HG03565 (cell line): ENCODE measurements around the gene CORO6.
"Not testable (repeated sequence)": the region's sequence is repeated elsewhere in the genome, so short reads cannot be mapped to it uniquely, and the experiment has no call there.

ENCODE experiments used
- ATAC-seq: cut with Tn5 transposase; IDR thresholded peaks from one replicate; pipeline ENCODE4 v1.9.1; 2021; ENCODE audit warnings: mild to moderate bottlenecking, moderate library complexity; ENCODE audit not compliant: unreplicated experiment

The CORO6 gene

DNA sequence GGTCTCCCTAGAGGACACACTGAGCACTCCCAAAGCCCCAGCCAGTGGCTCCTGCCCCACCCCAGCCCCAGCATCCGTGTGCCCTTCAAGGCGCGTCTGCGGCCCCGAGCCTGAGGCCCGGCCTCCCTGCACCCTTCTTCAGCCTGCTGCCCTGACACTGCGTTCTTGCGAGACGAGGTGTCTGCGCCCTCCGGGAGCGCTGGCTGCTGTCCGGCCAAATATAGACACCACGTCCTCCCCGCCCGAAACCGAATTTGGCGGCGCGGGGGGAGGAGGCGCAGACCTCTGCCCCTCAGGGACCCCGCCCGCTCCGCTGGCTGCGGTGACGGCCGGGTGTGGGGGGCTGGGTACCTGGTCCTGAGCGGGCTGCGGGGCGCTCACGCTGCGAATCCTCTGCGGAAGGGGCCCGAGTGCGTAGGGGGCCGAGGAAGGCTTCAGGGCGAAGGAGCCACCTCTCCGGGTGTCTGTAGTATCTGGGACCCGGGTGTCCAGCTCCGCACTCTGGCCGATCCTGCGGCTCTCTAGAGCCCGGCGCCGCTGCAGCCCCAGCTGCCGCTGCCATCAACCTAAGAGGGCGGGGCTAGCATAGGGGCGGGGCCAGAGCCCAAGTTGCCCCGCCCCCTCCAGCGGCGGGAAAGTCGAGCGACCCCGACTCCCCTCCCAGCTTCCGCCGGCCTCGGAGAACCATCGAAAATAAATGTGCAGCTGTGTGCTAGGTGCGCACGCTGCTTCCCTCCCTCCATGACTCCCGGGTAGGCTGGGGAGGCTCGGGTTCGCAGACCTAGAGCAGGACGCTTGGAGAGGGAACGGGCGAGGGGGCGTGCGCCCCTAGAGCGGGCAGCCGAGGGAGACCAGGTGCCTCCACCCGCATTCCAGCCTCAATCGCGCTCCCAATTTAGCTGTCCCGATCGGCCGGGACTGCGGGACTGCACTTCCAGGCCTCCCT, at the start of gene CORO6:
CORO6 (minus strand) TSS at position 576 of the 946 bp plus-strand sequence. CDS start 1,491 bp downstream, outside the sequence.
- no peak for ATAC-seq

GRCh38 chr17:29671661-29672060, 48.9 kb upstream of the CORO6 start:
- no peak for ATAC-seq

DNA sequence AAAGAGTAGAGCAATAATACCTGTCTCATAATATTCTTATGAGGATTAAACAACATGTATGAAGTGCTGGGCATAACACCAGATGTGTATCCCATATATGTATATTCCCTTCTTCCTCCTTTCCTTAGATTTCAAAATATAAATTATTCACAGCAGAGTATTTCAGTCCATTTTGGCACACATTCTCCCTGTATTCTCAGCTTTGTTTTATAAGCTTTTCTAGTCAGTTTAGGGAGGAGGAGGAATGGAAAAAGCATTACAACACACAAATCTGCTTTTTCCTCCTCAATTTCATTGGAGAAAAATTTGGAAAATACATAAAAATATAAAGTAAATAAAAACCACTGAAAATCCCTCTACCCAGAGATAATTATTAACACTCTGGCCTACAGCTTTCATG, 46.6 kb upstream of the CORO6 start:
- ATAC-seq = no peak

DNA sequence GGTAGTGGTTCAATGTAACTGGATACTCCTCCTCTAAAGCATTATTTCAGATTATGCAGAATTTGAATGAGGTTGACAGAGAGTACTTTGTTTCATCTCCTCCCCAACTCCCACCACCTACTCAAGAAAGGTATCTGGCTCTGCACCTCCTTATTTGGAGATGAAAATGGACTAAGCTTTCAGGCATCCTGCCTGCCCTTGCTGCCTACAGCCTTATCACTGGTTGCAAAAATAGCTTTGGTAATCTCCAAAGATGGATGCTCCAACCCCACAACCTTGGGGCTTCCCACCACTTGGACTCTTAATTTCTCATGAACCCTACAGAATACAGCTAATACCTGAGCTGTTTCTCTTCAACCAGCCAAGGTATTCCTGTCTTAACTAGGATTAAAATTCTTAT, 45.3 kb upstream of the CORO6 start:
- ATAC-seq = no peak

- ATAC-seq = no peak
Measured at GRCh38 chr17:29665481-29665810, 42.7 kb upstream of the CORO6 start.

DNA sequence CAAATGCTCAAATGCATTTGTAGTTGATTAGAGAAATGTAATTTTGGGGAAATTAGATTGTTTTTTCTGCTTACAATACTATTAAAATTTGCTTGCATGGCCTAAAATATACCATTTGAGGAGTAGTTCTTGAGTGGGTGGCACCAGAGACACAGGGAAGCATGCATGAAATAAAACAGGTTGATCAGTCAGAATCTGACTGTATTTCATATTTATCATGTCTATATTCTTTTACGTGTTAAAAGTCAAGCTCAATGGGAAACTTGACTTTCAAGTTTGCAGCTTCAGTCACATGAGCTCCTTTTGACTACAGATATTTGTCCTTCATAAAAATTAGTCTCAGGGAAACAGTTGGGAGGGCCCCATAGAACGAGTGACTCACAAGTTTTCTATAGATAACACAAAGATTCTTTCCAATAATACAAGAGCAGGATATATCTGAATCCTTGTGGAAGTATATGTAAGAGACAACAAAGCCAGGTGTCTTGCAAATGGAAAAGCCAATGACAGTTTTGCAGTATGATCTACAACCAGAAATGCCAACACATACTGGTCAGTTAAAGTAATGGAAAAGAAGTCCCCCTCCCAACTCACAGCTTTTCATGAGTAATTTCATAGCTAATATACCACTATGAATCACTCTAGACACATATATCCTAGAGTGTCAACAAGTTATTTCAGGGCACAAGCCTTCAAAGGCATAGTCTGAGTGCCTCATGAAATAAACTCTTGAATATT, 42.2 kb upstream of the CORO6 start:
- peak; percentile 38 for ATAC-seq

GRCh38 chr17:29663155-29663554, 40.4 kb upstream of the CORO6 start:
- ATAC-seq = no peak

DNA sequence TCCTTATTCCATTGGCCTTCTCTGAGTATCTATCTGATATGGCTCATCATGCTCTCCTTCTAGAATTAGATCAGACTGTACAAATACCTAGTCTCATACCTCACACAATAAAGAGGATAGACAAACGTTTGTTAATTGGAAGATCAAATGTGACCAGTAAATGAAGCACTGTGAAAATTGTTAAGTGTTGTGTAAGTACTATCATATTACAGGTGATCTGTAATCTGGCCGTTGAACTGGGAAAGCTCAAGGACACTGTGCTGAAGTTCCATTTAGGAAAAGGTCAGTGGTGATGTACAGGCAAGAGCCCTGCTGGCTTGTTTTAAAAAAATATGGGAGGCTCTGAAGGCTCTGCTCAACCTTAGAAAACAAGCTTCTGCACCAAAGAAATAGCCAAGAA, 38.5 kb upstream of the CORO6 start:
- ATAC-seq = no peak

DNA sequence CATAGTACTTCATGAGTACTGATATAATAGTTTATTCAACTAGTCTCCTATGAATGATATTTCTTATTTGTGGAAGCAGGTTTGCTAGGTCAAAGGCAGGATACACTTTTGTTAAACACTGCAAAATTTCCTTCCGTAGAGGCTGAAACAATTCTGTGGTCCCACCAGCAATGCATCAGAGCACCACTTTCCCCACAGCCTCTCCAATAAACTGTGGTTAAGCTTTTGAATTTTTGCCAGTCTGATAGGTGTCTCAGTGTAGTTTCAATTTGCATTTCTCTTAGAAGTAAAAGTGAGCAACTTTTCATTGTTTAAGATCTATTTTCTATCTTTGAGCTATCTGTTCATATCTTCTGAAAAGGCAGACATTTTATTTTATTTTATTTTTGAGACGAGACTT, 36.4 kb upstream of the CORO6 start:
- no peak for ATAC-seq

- ATAC-seq = no peak
Measured at GRCh38 chr17:29655323-29655722, 32.6 kb upstream of the CORO6 start.

DNA sequence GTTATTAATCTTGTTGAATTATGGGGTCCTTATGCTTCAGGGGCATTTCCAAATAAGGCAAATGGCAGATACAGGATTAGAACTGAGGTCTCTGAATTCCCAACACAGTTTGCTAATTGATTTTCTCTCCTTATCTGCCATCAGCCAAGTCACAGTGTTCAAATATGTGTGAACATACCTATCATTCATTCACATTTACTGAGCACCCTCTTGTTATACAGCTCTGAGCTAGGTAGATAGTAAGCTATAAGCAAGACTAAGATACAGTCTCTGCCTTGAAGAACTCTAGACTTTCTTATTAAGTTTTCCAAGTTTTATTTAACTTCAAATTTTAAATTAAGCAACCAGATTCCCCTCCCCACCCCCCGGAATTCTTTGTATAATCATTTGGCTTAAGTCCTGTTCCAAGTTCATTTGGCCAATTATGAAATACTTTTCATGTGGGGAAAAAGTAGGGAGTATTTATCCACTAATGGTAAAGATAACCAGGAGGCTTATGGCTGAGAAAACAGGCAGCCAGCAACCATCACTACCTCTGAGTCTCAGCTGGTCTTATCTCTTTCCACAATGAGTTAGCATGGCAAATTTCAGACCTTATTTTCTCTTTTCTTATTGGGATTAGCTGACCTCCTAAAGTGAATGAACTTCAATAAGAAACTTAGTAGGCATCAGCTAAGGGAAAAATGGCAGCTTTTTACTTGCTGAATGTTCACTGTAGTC, 31.4 kb upstream of the CORO6 start:
- ATAC-seq = no peak

GRCh38 chr17:29652976-29653375, 30.3 kb upstream of the CORO6 start:
- ATAC-seq = no peak

GRCh38 chr17:29651913-29652312, 29.2 kb upstream of the CORO6 start:
- ATAC-seq = not testable (repeated sequence)

GRCh38 chr17:29650396-29650795, 27.7 kb upstream of the CORO6 start:
- ATAC-seq = no peak

GRCh38 chr17:29649359-29649758, 26.6 kb upstream of the CORO6 start:
- ATAC-seq = no peak

DNA sequence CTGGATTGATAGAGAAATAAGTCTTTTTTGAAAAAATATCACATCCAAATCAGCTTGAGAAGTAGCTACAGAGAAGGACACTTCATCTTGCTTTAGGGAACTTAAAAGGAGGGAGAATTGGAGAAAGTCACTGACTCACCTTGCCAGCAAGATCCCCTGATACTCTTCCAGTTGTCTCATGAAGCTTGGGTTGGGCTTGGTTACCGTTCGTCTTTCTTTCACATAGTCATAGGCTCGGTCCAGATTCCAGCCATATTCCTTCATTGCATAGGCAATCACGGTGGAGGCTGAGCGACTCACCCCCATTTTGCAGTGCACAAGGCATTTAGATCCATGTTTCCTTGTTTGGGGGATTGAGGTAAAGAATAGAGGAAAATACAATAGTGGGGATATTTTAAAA, 25.3 kb upstream of the CORO6 start:
- ATAC-seq = no peak

DNA sequence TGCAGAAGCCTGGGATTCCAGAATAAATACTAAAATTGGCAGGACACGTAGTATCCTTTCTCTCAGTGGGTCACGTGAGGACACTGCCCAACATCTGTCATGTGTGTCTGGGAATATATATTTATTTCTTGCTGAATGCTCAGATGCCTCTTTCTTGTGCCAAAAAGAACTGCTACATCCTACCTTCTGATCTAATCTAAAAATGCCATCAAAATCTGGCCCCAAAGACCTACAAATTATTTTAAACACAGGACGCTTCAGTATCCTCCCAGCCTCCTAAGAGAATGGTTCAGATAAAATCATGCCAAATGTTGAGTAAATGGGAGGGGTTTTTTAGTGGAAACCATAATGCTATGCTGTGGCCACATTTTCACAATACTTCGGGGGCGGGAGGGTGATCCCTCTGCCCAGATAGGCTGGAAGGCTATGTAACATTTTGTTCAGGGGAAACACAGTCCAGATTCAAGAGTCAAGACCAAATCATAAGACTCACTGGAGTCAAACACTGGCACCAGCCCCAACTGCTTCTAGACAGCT, 22.9 kb upstream of the CORO6 start:
- no peak for ATAC-seq

- no peak for ATAC-seq
Measured at GRCh38 chr17:29643817-29644160, 21.1 kb upstream of the CORO6 start.

GRCh38 chr17:29642171-29642611, 19.5 kb upstream of the CORO6 start:
- ATAC-seq = no peak

GRCh38 chr17:29640981-29641642, 18.4 kb upstream of the CORO6 start:
- ATAC-seq = no peak

DNA sequence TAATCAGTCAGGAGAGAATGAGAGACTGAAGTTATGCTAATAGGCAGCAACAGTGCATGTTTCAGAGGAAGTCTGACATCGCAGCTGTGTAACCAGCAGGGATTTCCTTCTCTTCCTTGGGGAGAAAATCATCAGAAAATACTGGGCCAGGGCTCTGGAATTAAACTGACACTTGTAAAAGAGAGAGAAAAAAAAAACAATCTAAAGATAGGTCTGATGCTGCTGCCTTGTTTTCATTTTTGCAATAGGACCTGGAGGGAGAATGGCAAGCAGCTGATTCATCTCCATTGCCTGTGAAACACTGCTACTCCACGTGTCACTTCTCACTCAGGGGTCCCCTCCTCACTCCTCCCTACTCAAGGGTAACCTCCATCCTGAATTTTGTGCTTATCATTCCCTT, 17.7 kb upstream of the CORO6 start:
- no peak for ATAC-seq
